ENCODE results near the gene ATP6V1G1. TPM values are rescaled to one million over a fixed set of nuclear protein-coding genes. Genes with fewer than 3 reads are reported as not detected.

Gene ATP6V1G1
- total RNA-seq: 90.8 and 93.3 TPM in 2 replicates

GRCh38 chr9:114587345-114588202, at the start of gene ATP6V1G1:
TSS of gene ATP6V1G1 (plus strand) at chr9:114587769. CDS start at chr9:114587839, 70 bp downstream.

Other genes starting within 250 kb of the ATP6V1G1 start
- 12.5 and 14.0 TPM in 2 replicates for gene AKNA, start 199.8 kb upstream of the ATP6V1G1 start, total RNA-seq
- gene WHRN, start 82.3 kb upstream of the ATP6V1G1 start, total RNA-seq: 0.15 and 0.34 TPM in 2 replicates
- 4.2 and 4.3 TPM in 2 replicates for gene TMEM268, start 23.5 kb downstream of the ATP6V1G1 start, total RNA-seq
- not detected in 2 replicates for gene TEX53, start 70.0 kb downstream of the ATP6V1G1 start, total RNA-seq
- gene TEX48, start 94.4 kb downstream of the ATP6V1G1 start, total RNA-seq: not detected in 2 replicates
- gene TNFSF15, start 218.3 kb downstream of the ATP6V1G1 start, total RNA-seq: under 0.01 and 0.17 TPM in 2 replicates

Measured in bronchus fibroblast of lung (primary cell).